Smooth muscle cell (in vitro differentiated cells): ENCODE measurements around the gene LMO2. TPM values are rescaled to one million over a fixed set of nuclear protein-coding genes. Genes with fewer than 3 reads are reported as not detected.

ENCODE experiments used
- DNase-seq: peaks from one replicate; lab custom pipeline; 2025; ENCODE audit not compliant: unreplicated experiment; lab: John Stamatoyannopoulos, UW
- H2AFZ ChIP-seq: fragments of 200-600 bp; sonication (generic); 2 replicates; pipeline ENCODE4 v1.6.0; 2016; ENCODE audit warnings: antibody characterized with exemption, low read depth, mild to moderate bottlenecking
- H3F3A ChIP-seq: fragments of 200-600 bp; sonication (generic); 2 replicates; pipeline ENCODE4 v1.6.0; 2017; ENCODE audit warnings: antibody characterized with exemption, low read depth
- H3K27ac ChIP-seq: fragments of 200-600 bp; sonication (generic); 2 replicates; pipeline ENCODE4 v1.5.1; 2016; ENCODE audit warnings: low read depth, mild to moderate bottlenecking
- H3K27me3 ChIP-seq: fragments of 200-600 bp; sonication (generic); 2 replicates; pipeline ENCODE4 v1.6.1; 2016; ENCODE audit warnings: low read depth, mild to moderate bottlenecking
- H3K36me3 ChIP-seq: fragments of 200-600 bp; sonication (generic); 2 replicates; pipeline ENCODE4 v1.5.1; 2016; ENCODE audit warnings: low read depth
- H3K4me1 ChIP-seq: fragments of 200-600 bp; sonication (generic); 2 replicates; pipeline ENCODE4 v1.5.1; 2016; ENCODE audit warnings: low read depth
- H3K4me2 ChIP-seq: fragments of 200-600 bp; sonication (generic); 2 replicates; pipeline ENCODE4 v1.6.0; 2016; ENCODE audit warnings: mild to moderate bottlenecking
- H3K4me3 ChIP-seq: fragments of 200-600 bp; sonication (generic); 2 replicates; pipeline ENCODE4 v1.5.1; 2016; ENCODE audit warnings: mild to moderate bottlenecking
- H3K79me2 ChIP-seq: fragments of 200-600 bp; sonication (generic); 2 replicates; pipeline ENCODE4 v1.6.0; 2016; ENCODE audit warnings: low read depth, mild to moderate bottlenecking
- H3K9ac ChIP-seq: fragments of 200-600 bp; sonication (generic); 2 replicates; pipeline ENCODE4 v1.6.0; 2016; ENCODE audit warnings: low read depth
- H3K9me3 ChIP-seq: fragments of 200-600 bp; sonication (generic); replicated peaks from 2 replicates; pipeline ENCODE4 v1.5.1; 2016; ENCODE audit warnings: low read depth
- H4K20me1 ChIP-seq: fragments of 200-600 bp; sonication (generic); 2 replicates; pipeline ENCODE4 v1.6.0; 2016; ENCODE audit warnings: low read depth
- CTCF ChIP-seq: fragments of 200-600 bp; sonication (generic); IDR thresholded peaks from 2 replicates; pipeline ENCODE4 v1.5.1; 2017; ENCODE audit warnings: borderline replicate concordance, mild to moderate bottlenecking, antibody characterized with exemption; ENCODE audit not compliant: insufficient read depth, poor library complexity, severe bottlenecking
- WGBS: methylation state at CpG from one replicate; pipeline ENCODE4 v1.1.7; 2016; ENCODE audit warnings: low lambda C conversion rate; 5-methylcytosine and 5-hydroxymethylcytosine counted together
- polyA plus RNA-seq: library from polyadenylated mRNA; unstranded; fragments of >200 nt; fragmentation: Nextera tagmentation; extraction: Ambion mirVana; gene quantifications from 2 replicates; pipeline ENCODE4 v1.2.1, GENCODE V29; 2016
- total RNA-seq: library from RNA; depleted of rRNA; stranded (reverse); fragments of >200 nt; gene quantifications from 2 replicates; pipeline ENCODE4 v1.2.3, GENCODE V29; 2014

The LMO2 gene
- total and polyA plus RNA-seq, 2 experiments from 2014 or later: 2.7 to 3.8 TPM

DNA sequence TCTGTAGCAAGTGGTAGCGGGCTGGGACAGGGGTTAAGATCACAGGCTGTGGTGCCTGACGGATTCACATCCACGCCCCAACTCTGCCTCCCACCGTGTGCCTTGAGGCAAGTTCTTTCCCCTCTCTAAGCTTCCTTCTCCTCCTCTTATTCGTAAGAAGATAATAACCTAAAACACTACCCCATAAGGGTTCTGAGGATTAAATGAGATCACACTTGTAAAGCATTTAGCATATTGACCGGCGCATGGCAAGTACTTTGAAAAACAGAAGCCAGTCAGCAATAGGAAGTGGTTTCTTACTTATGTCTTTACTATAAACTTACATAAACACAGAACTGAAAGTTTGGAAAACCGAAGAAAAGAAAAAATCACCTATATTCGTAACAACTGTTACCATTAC, 15.5 kb upstream of the LMO2 start:
- Histone ChIP-seq H3K27ac (no peak overlapping the region), H3K4me3 (no peak overlapping the region), H3F3A (no peaks in the 10 kb centered on the region), H3K4me2 (peak overlapping the region; percentile 60), H3K79me2 (no peaks in the 10 kb centered on the region), H3K9ac (no peak overlapping the region), H3K36me3 (no peaks in the 10 kb centered on the region), H2AFZ (peak overlapping the region; percentile 58), H3K9me3 (no peaks in the 10 kb centered on the region), H3K27me3 (no peaks in the 10 kb centered on the region), H3K4me1 (peaks cover 17% of the 10 kb centered on the region), H4K20me1 (no peaks in the 10 kb centered on the region)
- WGBS: 34% methylated on average over 9 of the region's 9 CpGs
- no peak for TF ChIP-seq CTCF
- no peak for DNase-seq

DNA sequence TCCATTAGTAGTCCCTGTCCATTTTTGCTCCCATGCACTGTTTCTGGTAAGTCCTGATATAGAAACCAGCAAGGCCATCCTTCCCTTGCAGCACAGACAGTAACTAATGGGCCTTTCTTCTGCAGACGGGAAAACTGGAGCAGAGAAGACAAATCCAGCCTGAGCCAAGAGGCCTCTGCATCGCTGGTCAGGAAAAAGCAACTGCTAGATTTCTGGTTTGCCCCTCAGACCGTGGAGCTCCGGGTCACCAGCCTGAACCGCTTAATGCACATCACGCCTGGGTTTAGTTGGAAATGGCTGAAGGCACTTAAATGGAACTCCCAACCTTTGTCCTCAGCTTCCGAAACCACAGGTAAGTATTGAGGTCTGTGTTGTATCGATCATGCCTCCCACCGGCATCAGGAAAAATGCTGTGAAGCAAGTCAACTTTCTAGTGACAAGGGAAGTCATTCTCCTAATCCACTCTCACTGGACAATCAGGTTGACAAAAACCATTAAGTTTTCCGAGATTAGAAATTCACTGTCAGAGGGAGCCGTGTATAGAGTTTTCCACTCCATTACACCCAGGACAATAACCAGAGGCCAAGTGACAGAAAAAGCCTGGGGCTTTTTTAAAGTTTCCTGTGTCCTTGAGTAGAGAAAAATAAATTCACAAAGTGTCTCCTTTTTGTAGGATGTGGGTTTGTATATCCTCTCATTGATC, 14.8 kb upstream of the LMO2 start:
- no peaks in the 10 kb centered on the region for H3K27me3 ChIP-seq
- no peaks in the 10 kb centered on the region for H3K9me3 ChIP-seq
- H3K4me2 ChIP-seq: no peak overlapping the region
- H3K4me1 ChIP-seq: peaks cover 17% of the 10 kb centered on the region
- TF ChIP-seq CTCF: no peak
- no peak overlapping the region for H3K9ac ChIP-seq
- no peak for DNase-seq
- H3K27ac ChIP-seq: no peak overlapping the region
- no peaks in the 10 kb centered on the region for H4K20me1 ChIP-seq
- WGBS: 56% methylated on average over 11 of the region's 11 CpGs
- no peaks in the 10 kb centered on the region for H3F3A ChIP-seq
- H3K36me3 ChIP-seq: no peaks in the 10 kb centered on the region
- no peaks in the 10 kb centered on the region for H3K79me2 ChIP-seq
- no peak overlapping the region for H2AFZ ChIP-seq
- no peak overlapping the region for H3K4me3 ChIP-seq

GRCh38 chr11:33904102-33904501, 12.2 kb upstream of the LMO2 start:
- Histone ChIP-seq H3K79me2 (no peaks in the 10 kb centered on the region), H4K20me1 (no peaks in the 10 kb centered on the region), H3K4me2 (no peak overlapping the region), H3K9ac (no peak overlapping the region), H3K9me3 (no peaks in the 10 kb centered on the region), H3K36me3 (no peaks in the 10 kb centered on the region), H3K4me3 (no peak overlapping the region), H2AFZ (no peak overlapping the region), H3K4me1 (peaks cover 17% of the 10 kb centered on the region), H3K27ac (no peak overlapping the region), H3K27me3 (no peaks in the 10 kb centered on the region), H3F3A (no peaks in the 10 kb centered on the region)
- WGBS: 63% methylated on average over 5 of the region's 5 CpGs
- DNase-seq: no peak
- no peak for TF ChIP-seq CTCF
